Endodermal cell (in vitro differentiated cells): ENCODE data around the gene P2RX7. TPM values are rescaled to one million over a fixed set of nuclear protein-coding genes. Genes with fewer than 3 reads are reported as not detected.

Experiments used
- DNase-seq: peaks from one replicate; pipeline ENCODE4 v3.0.0-alpha.2; 2017
- H3K27ac ChIP-seq: 2 replicates; pipeline ENCODE4 v1.5.1; 2013; ENCODE audit warnings: mild to moderate bottlenecking, low read depth, low read length, moderate library complexity
- H3K27me3 ChIP-seq: 2 replicates; pipeline ENCODE4 v1.6.1; 2013; ENCODE audit warnings: mild to moderate bottlenecking, low read length, moderate library complexity; ENCODE audit not compliant: insufficient read depth, control insufficient read depth, poor library complexity, severe bottlenecking
- H3K36me3 ChIP-seq: 2 replicates; pipeline ENCODE4 v1.7.0; 2013; ENCODE audit warnings: mild to moderate bottlenecking, low read length, moderate library complexity; ENCODE audit not compliant: control insufficient read depth, insufficient read depth
- H3K4me1 ChIP-seq: one replicate; pipeline ENCODE4 v1.7.0; 2013; ENCODE audit warnings: low read length; ENCODE audit not compliant: control insufficient read depth, insufficient read depth
- H3K4me3 ChIP-seq: 2 replicates; pipeline ENCODE4 v1.5.1; 2013; ENCODE audit warnings: mild to moderate bottlenecking, low read length, moderate library complexity
- H3K9ac ChIP-seq: 2 replicates; pipeline ENCODE4 v1.6.1; 2013; ENCODE audit warnings: mild to moderate bottlenecking, low read length, moderate library complexity; ENCODE audit not compliant: poor library complexity, severe bottlenecking; ENCODE audit errors: extremely low read depth
- H3K9me3 ChIP-seq: 2 replicates; pipeline ENCODE4 v1.6.1; 2013; ENCODE audit warnings: mild to moderate bottlenecking, low read length, moderate library complexity; ENCODE audit not compliant: control insufficient read depth
- H3K27ac Mint-ChIP-seq: 2 replicates; pipeline ENCODE4 v1.8.0; 2020; ENCODE audit warnings: mixed read lengths
- H3K27me3 Mint-ChIP-seq: 2 replicates; pipeline ENCODE4 v1.8.0; 2021; ENCODE audit warnings: mild to moderate bottlenecking, mixed read lengths; ENCODE audit not compliant: insufficient read depth
- H3K36me3 Mint-ChIP-seq: 2 replicates; pipeline ENCODE4 v1.8.0; 2020; ENCODE audit warnings: low read depth, mixed read lengths
- H3K4me1 Mint-ChIP-seq: 2 replicates; pipeline ENCODE4 v1.8.0; 2020; ENCODE audit warnings: mixed read lengths
- H3K4me3 Mint-ChIP-seq: 2 replicates; pipeline ENCODE4 v1.8.0; 2020; ENCODE audit warnings: mild to moderate bottlenecking, moderate library complexity, mixed read lengths
- H3K9me3 Mint-ChIP-seq: 2 replicates; pipeline ENCODE4 v1.8.0; 2020; ENCODE audit warnings: mild to moderate bottlenecking, mixed read lengths
- WGBS, 2 experiments: methylation state at CpG; one replicate each; pipeline versions ENCODE4 v1.1.5 to v1.1.7; 2013; ENCODE audit warnings: missing lambda C conversion rate in 2 of 2, mixed read lengths in 1 of 2; ENCODE audit not compliant: insufficient coverage in 1 of 2, insufficient read length in 1 of 2; 5-methylcytosine and 5-hydroxymethylcytosine counted together
- total RNA-seq, 2 donors: library from RNA; stranded (reverse); fragmentation: NEBNext Ultra II Directional in 1 of 2; extraction: Animal tissue kit (Norgen Biotek cat#: 25700) in 1 of 2; gene quantifications; 2 replicates in 1 of 2; 3 replicates in 1 of 2; pipeline ENCODE4 v1.2.1, GENCODE V29; 2021
- TF ChIP-seq, protein P1 (sequence below): fragments of 200-600 bp; sonication (generic); conservative IDR thresholded peaks from 2 replicates; pipeline ENCODE4 v1.5.0; 2021; ENCODE audit warnings: antibody characterized with exemption, mild to moderate bottlenecking

The P2RX7 gene
- total RNA-seq, 2 donors from 2014 or later, result 0.18 TPM; not detected in 1

DNA sequence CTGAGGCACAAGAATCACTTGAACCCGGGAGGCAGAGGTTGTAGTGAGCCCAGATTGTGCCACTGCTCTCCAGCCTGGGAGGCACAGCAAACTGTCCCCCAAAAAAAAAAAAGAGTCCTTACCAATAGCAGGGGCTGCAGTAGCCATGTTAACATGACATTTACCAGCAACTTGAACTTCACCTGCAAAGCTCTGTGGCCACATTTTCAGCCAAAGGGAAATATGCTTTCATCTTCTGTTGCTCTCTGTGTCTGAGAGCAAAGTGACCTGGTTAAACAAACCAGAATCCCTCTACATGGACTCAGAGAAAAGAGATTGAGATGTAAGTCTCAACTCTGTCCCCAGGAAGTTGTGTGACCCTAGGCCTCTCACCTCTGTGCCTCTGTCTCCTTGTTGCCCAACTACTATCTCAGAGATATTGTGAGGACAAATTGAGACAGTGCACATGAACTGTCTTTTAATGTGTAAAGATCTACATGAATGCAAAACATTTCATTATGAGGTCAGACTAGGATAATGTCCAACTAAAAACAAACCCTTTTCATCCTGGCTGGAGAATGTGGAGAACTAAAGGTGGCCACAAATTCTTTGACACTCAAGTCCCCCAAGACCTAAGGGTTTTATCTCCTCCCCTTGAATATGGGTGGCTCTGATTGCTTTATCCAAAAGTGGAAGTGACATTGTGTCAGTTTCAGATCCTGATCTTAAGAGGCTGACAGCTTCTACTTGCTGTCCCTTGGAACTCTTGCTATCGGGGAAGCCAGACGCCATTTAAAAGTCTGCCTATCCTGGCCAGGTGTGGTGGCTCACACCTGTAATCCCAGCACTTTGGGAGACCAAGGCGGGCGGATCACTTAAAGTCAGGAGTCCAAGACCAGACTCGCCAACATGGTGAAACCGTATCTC lies 52.6 kb downstream of the P2RX7 start:
- Histone ChIP-seq H3K27ac (no peak overlapping the region), H3K4me3 (no peak overlapping the region), H3K36me3 (no peaks in the 10 kb centered on the region), H3K27me3 (no peaks in the 10 kb centered on the region), H3K4me1 (no peaks in the 10 kb centered on the region), H3K9ac (no peak overlapping the region), H3K9me3 (peaks cover 7% of the 10 kb centered on the region)
- DNase-seq, result no peak
- 92 to 93% methylated on average over 5 to 7 of the region's 7 CpGs for WGBS, 2 experiments
- H3K27me3 Mint-ChIP-seq, result peaks cover 2% of the 10 kb centered on the region
- no peak overlapping the region for H3K27ac Mint-ChIP-seq
- TF ChIP-seq, protein P1, sequence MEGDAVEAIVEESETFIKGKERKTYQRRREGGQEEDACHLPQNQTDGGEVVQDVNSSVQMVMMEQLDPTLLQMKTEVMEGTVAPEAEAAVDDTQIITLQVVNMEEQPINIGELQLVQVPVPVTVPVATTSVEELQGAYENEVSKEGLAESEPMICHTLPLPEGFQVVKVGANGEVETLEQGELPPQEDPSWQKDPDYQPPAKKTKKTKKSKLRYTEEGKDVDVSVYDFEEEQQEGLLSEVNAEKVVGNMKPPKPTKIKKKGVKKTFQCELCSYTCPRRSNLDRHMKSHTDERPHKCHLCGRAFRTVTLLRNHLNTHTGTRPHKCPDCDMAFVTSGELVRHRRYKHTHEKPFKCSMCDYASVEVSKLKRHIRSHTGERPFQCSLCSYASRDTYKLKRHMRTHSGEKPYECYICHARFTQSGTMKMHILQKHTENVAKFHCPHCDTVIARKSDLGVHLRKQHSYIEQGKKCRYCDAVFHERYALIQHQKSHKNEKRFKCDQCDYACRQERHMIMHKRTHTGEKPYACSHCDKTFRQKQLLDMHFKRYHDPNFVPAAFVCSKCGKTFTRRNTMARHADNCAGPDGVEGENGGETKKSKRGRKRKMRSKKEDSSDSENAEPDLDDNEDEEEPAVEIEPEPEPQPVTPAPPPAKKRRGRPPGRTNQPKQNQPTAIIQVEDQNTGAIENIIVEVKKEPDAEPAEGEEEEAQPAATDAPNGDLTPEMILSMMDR, result no peak
- H3K9me3 Mint-ChIP-seq, result no peaks in the 10 kb centered on the region
- no peaks in the 10 kb centered on the region for H3K4me1 Mint-ChIP-seq
- no peak overlapping the region for H3K4me3 Mint-ChIP-seq
- H3K36me3 Mint-ChIP-seq, result no peaks in the 10 kb centered on the region

DNA sequence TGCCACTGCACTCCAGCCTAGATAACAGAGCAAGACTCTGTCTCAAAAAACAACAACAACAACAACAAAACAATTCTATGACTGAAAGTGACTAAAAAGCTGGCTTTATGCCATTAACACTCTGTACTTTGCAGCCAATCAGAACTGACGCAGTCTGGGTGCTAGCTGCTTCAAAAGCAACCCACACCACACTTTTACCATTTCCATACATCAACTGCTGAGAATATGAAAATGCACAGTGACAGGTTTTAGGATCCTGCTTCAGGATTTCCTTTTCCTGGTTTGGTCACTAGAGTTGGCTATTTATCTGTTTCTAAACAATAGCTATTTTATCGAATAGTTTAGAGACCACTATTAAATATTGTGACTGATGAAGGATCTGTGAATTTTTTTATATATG lies 54.1 kb downstream of the P2RX7 start:
- Mint-ChIP-seq H3K4me1 (no peaks in the 10 kb centered on the region), H3K9me3 (no peaks in the 10 kb centered on the region), H3K27me3 (peaks cover 2% of the 10 kb centered on the region), H3K27ac (no peak overlapping the region), H3K4me3 (no peak overlapping the region), H3K36me3 (no peaks in the 10 kb centered on the region)
- TF ChIP-seq, protein P1, result no peak
- H3K9me3 ChIP-seq, result peaks cover 7% of the 10 kb centered on the region
- H3K36me3 ChIP-seq, result no peaks in the 10 kb centered on the region
- H3K9ac ChIP-seq, result no peak overlapping the region
- no peaks in the 10 kb centered on the region for H3K4me1 ChIP-seq
- 88 to 89% methylated on average over 1 of the region's 2 CpGs for WGBS, 2 experiments
- H3K4me3 ChIP-seq, result no peak overlapping the region
- H3K27me3 ChIP-seq, result no peaks in the 10 kb centered on the region
- DNase-seq, result no peak
- no peak overlapping the region for H3K27ac ChIP-seq

DNA sequence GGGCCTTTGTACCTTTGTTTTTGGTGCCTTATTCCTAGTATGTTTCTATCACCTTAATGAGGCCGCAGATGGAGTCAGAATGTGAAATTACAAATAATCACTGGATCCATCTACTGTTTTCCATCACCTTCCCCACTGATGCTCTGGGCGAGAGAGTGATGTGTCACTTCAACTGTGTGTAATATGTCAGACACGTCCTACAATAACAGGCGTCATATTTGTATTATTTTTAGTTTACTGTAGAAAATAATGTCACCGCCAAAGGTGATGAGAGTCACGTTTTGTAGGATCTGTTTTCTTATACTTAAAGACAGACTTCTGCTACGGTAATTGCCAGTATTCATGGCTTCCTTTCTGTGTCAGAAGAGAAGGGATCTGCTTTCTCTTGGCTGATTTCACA lies 54.8 kb downstream of the P2RX7 start:
- Mint-ChIP-seq H3K27ac (no peak overlapping the region), H3K36me3 (no peaks in the 10 kb centered on the region), H3K4me3 (no peak overlapping the region), H3K9me3 (no peaks in the 10 kb centered on the region), H3K27me3 (peaks cover 2% of the 10 kb centered on the region), H3K4me1 (no peaks in the 10 kb centered on the region)
- H3K9ac ChIP-seq, result no peak overlapping the region
- no peak overlapping the region for H3K27ac ChIP-seq
- H3K4me3 ChIP-seq, result no peak overlapping the region
- TF ChIP-seq, protein P1, result no peak
- H3K4me1 ChIP-seq, result no peaks in the 10 kb centered on the region
- no peaks in the 10 kb centered on the region for H3K36me3 ChIP-seq
- DNase-seq, result no peak
- WGBS, 2 experiments, result 89 to 90% methylated on average over 3 to 7 of the region's 7 CpGs
- no peaks in the 10 kb centered on the region for H3K9me3 ChIP-seq
- no peaks in the 10 kb centered on the region for H3K27me3 ChIP-seq
